ENCODE data around the gene MMEL1. TPM values are rescaled to one million over a fixed set of nuclear protein-coding genes. Genes with fewer than 3 reads are reported as not detected.

Gene MMEL1
- total RNA-seq, 2 experiments from 2014 or later = not detected

DNA sequence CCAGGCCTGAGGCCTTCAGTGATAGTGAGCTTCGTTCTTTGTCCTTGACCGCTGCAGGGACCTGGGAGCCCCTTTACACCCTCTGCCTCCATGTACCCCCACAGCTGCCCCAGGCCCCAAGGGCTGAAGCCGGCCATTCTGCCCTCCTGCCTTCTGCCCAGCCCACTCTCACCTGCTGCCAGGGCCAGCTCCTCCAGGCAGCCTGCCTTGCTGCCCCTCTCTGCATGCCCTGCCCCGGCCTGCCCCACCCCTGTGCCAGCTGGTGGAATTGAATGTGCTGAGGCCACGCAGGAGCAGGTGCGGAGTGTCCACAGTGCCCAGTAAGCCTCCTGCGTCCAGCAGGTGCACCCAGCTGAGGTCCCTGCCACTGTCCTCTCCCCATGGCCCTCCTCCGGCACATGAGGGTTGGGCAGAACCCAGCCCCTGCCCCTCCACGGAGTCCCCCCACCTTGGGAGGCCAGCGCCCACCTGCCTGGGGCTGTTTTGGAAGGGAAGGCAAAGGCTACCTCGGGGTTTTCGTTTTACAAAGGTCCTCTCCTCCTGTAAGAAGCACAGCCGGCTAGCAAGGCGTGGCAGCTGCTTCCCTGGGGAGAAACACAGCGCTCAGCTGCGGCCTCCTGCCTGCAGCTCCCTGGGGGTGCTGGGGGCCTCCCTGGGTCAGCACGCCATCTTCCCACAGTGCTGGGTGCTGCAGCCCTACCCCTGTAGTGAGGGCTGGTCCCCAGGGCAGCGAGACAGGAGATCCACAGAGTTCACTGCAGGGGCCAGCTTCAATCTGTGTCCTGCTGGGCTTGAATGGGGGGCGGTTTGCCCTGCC, 21.0 kb downstream of the MMEL1 start:
- TF ChIP-seq EZH2phosphoT487 (IDR thresholded peaks at IDR 0.05; ENCODE audit: borderline replicate concordance, low read depth, low read length) = no peak
- TF ChIP-seq CTCF (conservative IDR thresholded peaks at IDR 0.05; ENCODE audit: low read length) = no peak
- Histone ChIP-seq H3K9me3 (ENCODE audit: low read length) (no peaks in the 10 kb centered on the region), H3K4me2 (ENCODE audit: low read length) (no peak overlapping the region), H2AFZ (ENCODE audit: low read length) (no peak overlapping the region), H3K4me1 (ENCODE audit: insufficient read depth, low read length, poor library complexity, severe bottlenecking) (no peaks in the 10 kb centered on the region), H3K79me2 (ENCODE audit: insufficient read depth, low read depth, low read length) (no peaks in the 10 kb centered on the region), H3K36me3 (ENCODE audit: insufficient read depth, low read length) (no peaks in the 10 kb centered on the region), H3K27ac (ENCODE audit: low read depth, low read length, poor library complexity, severe bottlenecking) (no peak overlapping the region), H3K9me2 (ENCODE audit: insufficient read depth, low read length) (no peaks in the 10 kb centered on the region), H3K4me3 (ENCODE audit: low read depth, low read length, poor library complexity, severe bottlenecking) (no peak overlapping the region), H4K20me1 (ENCODE audit: insufficient read depth, low read length) (no peaks in the 10 kb centered on the region)
- BruUV-seq (replicated peaks) = no TSS peak
- ChIA-PET CTCF (ENCODE audit: unreplicated experiment) (no interaction called here), POLR2A (no interaction called here)
- DNase-seq (ENCODE audit: low spot score) = no peak
- intact Hi-C loops (cut with micrococcal nuclease; ENCODE audit: unreplicated experiment) = no loop called here

- no peak overlapping the region for H3K4me2 ChIP-seq (ENCODE audit: low read length)
- CTCF ChIA-PET (ENCODE audit: unreplicated experiment) = no interaction called here
- peak; percentile 31 for DNase-seq (ENCODE audit: low spot score)
These were observed 21.8 kb downstream of the MMEL1 start for GRCh38 chr1:2611031-2611501.

More at GRCh38 chr1:2611031-2611501, 21.8 kb downstream of the MMEL1 start:
- no peaks in the 10 kb centered on the region for H3K4me1 ChIP-seq (ENCODE audit: insufficient read depth, low read length, poor library complexity, severe bottlenecking)
- no peak overlapping the region for H3K4me3 ChIP-seq (ENCODE audit: low read depth, low read length, poor library complexity, severe bottlenecking)
- no peak overlapping the region for H3K27ac ChIP-seq (ENCODE audit: low read depth, low read length, poor library complexity, severe bottlenecking)
- H4K20me1 ChIP-seq (ENCODE audit: insufficient read depth, low read length) = no peaks in the 10 kb centered on the region
- BruUV-seq (replicated peaks) = no TSS peak
- H3K9me3 ChIP-seq (ENCODE audit: low read length) = no peaks in the 10 kb centered on the region
- TF ChIP-seq EZH2phosphoT487 (IDR thresholded peaks at IDR 0.05; ENCODE audit: borderline replicate concordance, low read depth, low read length) = no peak
- no peak for TF ChIP-seq CTCF (conservative IDR thresholded peaks at IDR 0.05; ENCODE audit: low read length)
- no peaks in the 10 kb centered on the region for H3K79me2 ChIP-seq (ENCODE audit: insufficient read depth, low read depth, low read length)
- H3K9me2 ChIP-seq (ENCODE audit: insufficient read depth, low read length) = no peaks in the 10 kb centered on the region
- intact Hi-C loops (cut with micrococcal nuclease; ENCODE audit: unreplicated experiment) = no loop called here
- POLR2A ChIA-PET = no interaction called here
- H3K36me3 ChIP-seq (ENCODE audit: insufficient read depth, low read length) = no peaks in the 10 kb centered on the region
- no peak overlapping the region for H2AFZ ChIP-seq (ENCODE audit: low read length)

Data from OCI-LY7 (cell line).